GM19438 (cell line): ENCODE results near the gene HOXD3.

Experiments
- ATAC-seq: cut with Tn5 transposase; IDR thresholded peaks from one replicate; pipeline ENCODE4 v1.9.1; 2021; ENCODE audit warnings: low read depth; ENCODE audit not compliant: unreplicated experiment

HOXD3 gene

DNA sequence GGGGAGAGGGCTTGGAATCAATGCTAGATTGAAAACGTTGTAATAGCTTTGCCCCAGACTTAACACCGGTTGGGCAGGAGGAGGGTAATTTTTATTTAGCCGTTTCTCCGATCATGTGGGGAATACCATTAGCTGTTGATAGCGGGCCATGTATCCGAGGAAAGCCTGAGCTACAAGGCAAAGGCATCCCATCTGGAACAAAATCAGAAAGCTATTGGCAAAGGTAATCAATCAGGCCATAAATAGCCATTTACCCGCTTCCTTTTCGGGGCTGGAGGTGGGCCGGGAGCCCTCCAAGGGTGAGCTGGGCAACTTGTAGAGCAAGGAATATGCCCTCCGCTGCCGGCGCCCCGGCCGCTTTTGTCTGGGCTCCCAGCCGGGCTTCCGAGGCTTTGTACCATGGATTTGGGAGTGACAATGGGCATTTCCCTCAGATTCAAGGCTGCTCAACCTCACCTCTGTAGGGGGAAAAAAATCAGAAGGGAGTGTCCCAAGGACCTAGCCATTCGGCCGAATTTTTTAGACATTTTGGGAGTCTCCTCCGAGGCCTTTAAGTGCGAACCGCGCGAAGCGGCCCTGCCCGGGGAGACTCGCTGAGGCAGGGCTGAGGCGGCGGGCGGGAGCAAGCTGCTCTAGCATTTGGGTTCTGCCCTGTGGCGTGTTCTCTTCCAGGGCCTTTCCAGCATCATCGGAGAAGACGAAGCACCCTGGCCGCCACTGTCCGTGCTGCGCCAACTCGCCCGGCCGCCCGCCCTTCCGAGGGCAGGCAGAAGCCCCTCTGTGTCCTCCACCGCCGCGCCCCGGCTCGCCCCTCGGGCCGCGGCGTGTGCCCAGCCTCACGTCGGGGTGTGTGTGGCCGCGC lies 35.7 kb upstream of the HOXD3 start:
- no peak for ATAC-seq

DNA sequence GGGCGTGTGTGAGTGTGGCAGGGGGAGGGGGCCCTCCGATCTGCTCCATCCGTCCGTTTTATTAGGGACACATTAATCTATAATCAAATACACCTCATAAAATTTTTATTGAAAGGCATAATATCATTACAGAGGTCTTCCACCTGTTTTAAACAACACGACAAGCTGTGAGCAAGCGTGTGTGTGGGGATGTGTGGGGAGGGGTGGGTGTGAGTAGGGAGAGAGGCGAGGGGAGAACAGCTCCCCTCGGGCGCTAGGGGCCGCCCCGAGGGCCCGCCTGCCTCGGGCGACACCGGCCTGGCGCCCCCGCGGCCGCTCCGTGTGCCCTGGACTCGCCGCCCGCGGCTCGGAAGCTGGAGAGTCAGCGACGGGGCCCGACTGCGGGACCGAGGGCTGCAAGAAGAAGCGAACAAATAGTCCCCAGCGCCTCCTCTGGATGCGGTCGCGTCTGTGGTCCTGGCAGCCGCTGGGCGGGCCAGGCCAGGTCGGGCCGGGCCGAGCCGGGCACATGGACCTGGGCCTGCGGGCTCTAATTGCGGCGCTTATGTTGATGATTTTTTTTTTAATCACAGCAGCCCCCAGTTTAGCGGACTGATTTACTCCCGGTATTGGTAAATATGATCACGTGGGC lies 34.9 kb upstream of the HOXD3 start:
- ATAC-seq: no peak

DNA sequence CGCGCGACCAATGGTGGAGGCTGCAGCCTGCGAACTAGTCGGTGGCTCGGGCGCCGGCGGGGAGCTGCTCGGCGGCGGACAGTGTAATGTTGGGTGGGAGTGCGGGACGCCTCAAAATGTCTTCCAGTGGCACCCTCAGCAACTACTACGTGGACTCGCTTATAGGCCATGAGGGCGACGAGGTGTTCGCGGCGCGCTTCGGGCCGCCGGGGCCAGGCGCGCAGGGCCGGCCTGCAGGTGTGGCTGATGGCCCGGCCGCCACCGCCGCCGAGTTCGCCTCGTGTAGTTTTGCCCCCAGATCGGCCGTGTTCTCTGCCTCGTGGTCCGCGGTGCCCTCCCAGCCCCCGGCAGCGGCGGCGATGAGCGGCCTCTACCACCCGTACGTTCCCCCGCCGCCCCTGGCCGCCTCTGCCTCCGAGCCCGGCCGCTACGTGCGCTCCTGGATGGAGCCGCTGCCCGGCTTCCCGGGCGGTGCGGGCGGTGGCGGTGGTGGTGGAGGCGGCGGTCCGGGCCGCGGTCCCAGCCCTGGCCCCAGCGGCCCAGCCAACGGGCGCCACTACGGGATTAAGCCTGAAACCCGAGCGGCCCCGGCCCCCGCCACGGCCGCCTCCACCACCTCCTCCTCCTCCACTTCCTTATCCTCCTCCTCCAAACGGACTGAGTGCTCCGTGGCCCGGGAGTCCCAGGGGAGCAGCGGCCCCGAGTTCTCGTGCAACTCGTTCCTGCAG lies 34.3 kb upstream of the HOXD3 start, which contains the start of gene HOXD9:
HOXD9 (plus strand) TSS at position 37 of the 728 bp plus-strand sequence; CDS start at position 87, 50 bp downstream.
- no peak for ATAC-seq

DNA sequence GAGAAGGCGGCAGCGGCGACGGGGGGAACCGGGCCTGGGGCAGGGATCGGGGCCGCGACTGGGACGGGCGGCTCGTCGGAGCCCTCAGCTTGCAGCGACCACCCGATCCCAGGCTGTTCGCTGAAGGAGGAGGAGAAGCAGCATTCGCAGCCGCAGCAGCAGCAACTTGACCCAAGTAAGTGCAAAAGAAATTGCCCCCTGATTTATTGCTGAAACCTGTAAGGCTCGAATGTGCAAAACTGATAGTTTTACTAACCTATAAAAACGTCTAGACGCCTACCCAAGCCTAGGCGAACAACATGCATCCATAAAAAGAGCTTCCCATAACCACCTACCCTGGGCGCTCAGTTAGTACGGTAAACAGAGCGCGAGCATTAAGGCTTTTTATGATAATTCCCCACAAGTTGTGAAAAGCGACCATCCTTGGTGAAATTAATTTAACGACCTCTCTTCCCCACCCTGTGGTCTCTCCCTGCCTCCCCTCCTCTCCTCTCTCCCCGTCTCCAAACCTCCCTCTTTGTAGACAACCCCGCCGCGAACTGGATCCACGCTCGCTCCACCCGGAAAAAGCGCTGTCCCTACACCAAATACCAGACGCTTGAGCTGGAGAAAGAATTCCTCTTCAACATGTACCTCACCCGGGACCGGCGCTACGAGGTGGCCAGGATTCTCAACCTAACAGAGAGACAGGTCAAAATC lies 33.5 kb upstream of the HOXD3 start:
- ATAC-seq: no peak

DNA sequence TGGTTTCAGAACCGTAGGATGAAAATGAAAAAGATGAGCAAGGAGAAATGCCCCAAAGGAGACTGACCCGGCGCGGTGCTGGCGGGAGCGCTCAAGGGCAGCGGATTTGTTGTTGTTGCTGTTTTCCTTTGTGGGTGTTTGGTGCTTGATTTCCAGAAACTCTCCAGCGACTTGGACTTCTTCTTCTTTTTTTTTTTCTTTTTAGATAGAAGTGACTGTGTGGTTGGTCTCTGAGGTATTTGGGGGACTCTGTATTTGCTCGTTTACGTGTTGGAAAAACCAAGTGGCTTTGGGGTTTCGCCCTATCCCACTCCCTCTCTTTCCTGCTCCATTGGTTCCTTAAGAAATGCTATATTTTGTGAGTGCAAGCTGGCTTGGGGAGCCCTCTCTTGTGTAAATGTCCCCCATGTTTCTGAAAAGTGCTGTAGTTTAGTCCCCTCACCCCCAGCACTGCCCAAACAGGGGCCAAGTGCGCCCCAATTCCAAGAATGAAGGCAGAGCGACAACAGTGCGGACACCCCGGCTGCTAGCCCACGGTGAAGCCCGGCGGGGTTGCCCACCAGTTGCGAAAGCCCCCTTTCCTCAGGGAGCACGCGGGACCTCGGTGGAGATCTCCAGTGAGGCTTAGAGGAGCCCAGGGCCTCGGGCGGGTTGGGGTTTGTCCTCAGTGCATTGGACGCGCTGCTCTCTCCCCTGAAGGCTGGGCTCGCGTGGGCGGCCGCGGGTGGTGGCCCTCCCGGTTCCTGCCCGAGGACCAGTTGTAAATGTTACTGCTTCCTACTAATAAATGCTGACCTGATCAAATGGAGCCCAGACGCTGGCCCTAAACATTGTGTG lies 32.8 kb upstream of the HOXD3 start:
- ATAC-seq: no peak

DNA sequence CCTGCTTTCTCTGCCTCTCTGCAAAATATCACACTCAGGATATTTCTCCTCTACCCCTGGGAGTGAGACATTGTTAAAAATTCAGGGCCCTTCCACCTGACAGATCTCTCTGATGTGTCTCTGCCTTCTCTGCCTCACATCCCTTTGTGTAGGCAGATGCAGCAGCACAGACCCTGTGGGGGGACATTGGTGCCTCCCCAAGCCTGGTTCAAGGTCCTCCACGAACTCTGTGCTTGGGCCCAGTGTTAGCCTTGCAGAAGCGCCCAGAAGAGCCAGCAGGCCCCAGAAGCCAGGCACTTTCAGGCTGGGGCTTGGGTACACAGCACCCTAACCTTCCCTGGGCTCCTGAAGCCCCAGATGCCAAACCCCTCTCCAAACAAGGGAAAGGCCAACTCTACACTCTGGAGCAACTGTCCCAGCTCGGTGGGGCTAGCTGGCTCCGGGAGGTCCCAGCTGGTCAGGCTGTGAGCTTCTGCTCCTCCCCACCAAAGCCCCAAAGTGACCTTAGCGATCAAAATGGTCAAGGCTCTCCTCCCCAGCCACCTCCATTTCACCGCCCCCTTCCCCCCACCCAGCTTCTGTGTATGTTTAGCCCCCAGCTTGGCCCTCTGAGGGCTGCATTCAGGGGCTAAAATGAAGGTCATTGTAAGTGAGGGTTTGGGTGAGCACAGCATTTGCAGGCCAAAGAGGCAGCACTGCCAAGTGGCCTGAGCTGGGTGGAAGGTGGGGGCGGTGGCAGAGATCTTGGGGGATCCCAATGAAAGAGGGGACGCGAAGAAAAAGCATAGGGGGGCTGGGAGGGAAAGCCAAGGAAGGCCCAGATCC lies 31.9 kb upstream of the HOXD3 start:
- no peak for ATAC-seq

DNA sequence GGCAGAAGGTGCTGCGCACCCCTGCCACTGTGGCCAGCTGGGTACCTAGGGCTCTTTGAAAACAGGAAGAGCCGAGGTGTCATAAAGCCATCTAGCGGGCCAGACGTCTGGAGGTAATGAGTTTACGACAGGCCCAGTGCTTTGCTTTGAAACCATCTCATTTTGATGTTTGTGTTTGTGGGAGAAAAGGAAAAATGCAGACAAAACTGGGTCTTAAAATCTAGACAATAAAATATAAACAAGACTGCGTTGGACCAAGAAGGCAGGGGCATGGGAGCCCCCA lies 31.4 kb upstream of the HOXD3 start:
- no peak for ATAC-seq

DNA sequence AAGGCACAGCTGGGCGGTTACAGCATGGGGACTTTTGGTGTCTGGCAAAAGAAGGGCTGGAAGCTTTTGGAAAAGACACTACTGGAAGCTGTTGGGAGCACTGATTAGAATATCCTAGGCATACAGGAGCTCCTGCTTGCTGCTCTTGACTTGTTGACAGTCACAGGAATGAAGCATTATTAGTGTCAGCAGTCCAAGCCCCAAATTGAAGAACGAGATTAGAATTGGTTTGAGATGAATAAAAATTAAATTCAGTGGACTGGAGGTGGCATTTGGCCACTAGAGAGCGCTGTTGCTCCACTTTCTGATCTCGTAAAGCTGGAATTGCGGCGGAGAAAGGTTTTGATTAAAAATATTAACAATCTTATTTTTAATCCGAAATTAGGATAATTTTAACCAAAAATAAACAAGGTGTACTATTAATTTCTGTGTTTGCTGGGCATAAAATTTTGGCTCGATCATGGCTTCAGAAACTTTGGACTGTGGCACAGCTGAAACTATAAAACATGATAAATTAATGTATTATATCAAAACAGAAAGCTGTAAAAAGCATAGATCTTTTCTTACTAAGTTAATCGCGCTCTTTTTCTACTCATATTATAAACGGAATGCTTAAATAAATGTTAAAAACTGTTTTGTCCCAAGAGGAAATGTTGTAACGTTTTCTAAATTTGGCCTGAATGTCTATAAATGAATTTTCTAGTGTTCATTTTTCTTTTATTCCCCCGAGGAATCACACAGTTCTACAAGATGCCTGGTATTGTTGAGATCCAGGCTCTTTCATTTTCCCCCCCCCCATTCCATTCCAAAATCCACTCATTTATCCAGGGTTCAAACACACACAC lies 30.0 kb upstream of the HOXD3 start:
- ATAC-seq: no peak

DNA sequence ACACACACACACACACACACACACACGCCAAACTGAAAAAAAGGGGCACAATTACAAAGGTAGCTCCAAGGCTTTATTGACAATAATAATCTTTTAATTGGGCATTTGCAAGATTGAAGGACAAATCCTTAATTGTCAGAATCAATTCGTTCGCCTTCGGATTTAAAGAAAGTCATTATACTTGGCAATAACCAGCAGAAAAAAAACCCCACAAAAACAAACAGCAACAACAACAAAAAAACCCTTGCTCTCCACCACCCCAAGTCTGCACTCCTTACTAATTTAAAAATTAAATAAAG lies 29.4 kb upstream of the HOXD3 start:
- ATAC-seq: no peak

DNA sequence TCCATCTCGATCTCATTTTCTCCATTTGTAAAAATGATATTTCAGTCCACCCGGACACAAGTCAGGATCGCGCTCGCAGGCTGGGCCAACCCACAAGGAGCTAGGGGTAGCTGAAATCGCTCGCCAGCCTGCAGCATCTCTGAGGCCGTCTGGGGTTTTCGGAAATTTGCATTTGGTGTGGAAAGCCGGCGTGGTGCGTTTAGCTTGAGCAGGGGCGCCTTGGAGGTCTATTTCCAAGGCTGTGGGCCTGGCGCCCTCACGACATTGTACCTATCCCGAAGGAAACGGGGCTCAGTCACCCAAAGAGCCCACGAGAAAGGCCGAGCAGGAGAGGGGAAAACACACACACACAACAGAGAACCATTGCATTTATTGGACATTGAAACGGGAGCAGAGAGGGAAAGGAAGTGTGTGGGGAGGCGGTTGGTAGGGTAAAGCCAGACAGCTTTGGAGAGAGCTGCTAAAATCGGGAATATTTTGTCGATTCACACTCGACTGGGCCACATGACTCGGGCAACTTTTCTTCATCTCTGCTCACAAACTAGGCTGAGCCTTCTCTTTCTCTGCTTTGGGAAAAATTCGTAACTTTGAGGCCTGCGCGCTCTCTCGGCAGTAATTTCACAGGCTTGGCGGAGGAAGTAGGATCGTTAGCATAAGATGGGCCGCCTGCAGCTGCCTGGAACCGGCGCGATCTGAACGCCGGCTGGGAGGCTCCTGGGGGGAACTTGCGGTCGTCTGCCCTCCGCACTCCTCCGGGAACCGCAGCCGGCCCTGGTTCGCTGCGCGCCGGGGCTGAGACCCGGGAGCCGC lies 28.7 kb upstream of the HOXD3 start:
- ATAC-seq: no peak

DNA sequence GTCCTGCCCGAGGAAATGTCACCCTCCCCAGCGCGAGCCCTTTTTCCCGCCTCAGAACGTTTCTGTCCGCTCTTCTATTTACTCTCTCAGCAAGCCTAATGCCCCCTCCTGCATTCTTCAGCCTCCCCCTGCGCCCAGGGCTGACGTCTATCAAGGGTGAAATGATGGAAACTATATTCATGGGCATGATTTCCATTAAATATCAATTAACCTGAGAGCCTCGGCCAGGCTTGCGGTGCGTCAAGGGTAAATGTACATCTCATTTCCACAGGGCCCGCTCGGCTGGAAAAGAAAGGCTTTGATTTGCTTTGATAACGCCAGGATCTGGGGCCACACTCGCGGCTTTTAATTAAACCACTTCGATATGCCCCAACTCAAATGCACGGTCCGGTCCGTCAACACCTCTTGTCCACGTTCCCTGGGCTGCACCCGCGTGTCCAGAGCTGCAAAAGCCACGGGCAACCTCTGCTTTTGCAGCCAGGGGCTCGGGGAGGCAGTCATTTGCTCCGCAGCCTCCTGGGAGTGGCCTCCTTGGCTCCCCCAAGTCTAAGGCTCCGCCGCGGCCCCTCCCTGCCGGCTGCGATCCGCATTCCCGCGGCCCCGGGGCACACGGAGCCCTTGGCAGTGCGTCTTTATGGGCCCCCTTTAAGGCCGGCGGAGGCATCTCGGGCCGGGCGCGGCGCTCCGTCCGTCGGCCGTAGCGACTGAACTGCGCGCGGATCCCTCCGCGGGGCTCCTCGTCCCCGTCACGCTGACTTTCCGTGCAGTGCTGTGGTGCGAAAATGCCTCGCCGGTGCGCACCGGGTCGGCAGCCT lies 27.9 kb upstream of the HOXD3 start, which contains the start of gene HOXD8:
HOXD8 (plus strand) TSS at position 724 of the 815 bp plus-strand sequence. CDS start 662 bp downstream, outside the sequence.
- ATAC-seq: no peak

DNA sequence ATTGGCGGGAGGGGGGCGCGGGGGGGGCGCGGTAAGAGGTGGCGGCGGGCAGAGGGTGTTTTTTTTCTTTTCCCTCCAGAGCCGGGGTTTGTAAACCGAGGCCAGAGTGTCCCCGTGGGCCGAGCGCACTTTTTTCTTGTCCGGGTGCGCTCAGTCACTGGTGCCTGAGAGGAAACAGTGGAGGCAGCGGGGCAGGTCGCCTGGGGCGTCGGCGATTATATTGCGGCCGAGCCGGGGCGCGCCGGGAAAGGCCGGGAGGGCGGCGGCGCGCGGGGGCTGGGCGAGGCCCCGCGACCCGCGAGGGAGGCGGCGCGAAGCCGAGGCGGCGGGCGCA lies 27.3 kb upstream of the HOXD3 start:
- ATAC-seq: no peak

DNA sequence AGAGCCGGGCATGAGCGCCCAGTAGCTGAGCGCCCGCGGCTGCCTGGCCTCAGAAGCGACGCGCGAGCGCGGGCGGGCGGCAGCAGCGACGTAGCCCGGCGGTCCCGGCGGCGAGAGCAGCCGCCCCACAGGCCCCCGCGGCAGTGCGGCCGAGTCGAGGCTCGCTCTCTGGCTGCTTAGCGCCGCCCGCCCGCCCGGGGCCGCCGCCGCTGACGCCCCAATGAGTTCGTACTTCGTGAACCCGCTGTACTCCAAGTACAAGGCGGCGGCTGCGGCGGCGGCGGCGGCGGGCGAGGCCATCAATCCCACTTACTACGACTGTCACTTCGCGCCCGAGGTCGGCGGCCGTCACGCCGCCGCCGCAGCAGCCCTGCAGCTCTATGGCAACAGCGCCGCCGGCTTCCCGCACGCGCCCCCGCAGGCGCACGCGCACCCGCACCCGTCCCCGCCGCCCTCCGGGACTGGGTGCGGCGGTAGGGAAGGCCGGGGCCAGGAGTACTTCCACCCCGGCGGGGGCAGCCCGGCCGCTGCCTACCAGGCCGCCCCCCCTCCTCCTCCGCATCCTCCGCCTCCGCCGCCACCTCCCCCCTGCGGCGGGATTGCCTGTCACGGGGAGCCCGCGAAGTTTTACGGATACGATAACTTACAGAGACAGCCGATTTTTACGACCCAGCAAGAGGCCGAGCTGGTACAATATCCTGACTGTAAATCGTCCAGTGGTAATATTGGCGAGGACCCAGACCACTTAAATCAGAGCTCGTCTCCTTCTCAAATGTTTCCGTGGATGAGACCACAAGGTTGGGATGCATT lies 26.8 kb upstream of the HOXD3 start:
- no peak for ATAC-seq

DNA sequence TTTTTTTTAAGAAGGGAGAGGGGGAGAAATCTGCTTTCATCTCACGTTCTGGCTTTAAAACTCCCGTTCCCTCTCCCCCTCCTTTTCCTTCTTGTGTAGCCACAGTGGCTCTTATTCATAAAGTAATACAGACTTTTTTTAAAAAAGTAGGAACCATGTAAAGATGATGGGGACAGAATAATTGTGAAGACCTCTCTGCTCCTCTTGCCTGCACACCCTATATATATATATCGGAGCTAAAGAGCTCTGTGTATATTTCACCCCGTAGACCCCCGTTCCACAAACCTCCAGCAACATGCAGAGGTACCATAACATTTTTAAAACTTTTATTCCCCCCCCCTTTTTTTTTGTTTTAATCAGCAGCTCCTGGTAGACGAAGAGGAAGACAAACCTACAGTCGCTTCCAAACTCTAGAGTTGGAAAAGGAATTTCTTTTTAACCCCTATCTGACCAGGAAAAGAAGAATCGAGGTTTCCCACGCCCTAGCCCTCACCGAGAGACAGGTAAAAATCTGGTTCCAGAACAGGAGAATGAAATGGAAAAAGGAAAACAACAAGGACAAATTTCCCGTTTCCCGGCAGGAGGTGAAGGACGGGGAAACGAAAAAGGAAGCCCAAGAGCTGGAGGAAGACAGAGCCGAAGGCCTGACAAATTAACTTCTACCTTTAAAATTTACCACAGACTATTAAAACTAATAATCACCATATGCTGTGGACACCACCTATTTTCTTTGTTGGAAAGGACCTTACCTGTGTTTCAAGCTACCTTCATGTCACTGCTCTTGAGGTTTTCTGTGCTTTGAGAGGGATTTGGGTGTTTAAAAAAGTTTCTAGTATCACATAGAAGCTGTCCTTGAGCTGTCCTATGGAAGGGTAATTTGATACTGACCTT lies 25.9 kb upstream of the HOXD3 start:
- ATAC-seq: no peak

DNA sequence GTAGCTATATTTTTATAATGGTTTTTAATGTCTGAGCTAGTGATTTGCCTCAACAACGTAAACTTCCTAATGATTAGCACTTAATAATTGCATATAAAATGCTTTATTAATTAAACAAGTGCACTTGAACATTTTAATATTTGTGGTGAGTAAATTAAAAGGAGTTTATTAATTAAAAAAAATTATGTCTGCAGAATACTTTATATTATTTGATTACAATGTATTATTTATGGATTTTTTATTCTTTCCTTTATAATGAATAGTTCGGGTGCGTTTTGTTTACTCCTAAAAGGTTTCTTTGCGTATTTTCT lies 25.3 kb upstream of the HOXD3 start:
- ATAC-seq: no peak
